ENCODE results near the gene FES. TPM values are rescaled to one million over a fixed set of nuclear protein-coding genes. Genes with fewer than 3 reads are reported as not detected.

The FES gene
- total and polyA plus RNA-seq, 2 of the 13 experiments (the other 11 are each of a cell fraction or from before 2014, with no cell fraction given), result 4.0 to 9.5 TPM

DNA sequence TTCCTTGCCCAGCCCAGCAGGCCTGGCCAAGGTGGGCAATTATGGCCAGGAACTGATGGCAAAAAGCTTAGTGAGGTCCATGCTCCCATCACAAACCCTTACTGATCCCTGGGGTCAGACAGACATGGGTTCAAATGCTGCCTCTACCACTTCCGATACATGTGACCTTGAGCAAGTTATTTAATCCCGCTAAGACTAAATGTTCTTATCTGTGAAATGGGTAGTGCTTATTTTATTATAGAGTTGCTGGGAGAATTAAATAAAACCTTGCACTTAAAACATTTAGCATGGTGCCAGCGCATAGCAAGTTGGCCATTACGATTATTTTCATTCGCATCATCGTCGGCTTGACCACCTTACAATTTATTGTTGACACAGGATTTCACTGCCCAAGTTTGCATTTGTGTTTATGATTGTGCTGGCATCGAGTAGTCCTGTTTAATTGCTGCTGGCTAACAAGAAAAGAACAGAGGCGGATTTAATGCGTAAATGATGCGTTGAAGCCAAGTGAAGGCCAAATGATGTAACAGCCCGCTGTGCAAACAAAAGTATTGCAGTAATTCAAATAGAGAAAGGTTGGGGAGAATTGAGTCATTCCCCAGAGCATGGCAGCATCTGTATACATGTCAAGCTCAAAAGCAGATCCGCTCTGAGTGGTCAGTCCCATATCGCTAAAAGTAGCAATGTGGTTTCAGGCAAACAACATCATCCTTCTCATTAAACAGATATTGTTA lies 23.2 kb upstream of the FES start (continued):
- TF ChIP-seq ZNF800 (CRISPR knock-in tag; IDR thresholded peaks at IDR 0.05), result peak; percentile 68; the same call in 1 of the 2 replicates
- TF ChIP-seq KLF16 (CRISPR knock-in tag; IDR thresholded peaks at IDR 0.05), result peak in 1 of 2 experiments; percentile 82; a peak in 2 of 4 replicates
- peak; percentile 50; the same call in 1 of the 2 replicates for TF ChIP-seq TGIF2 (CRISPR knock-in tag; IDR thresholded peaks at IDR 0.05)
- no peak for TF ChIP-seq PRPF4 (IDR thresholded peaks at IDR 0.05; ENCODE audit: low read depth, low read length, poor library complexity, severe bottlenecking)
- peak; percentile 78 for TF ChIP-seq THAP11 (CRISPR knock-in tag; IDR thresholded peaks at IDR 0.05)
- TF ChIP-seq ZNF331 (CRISPR knock-in tag; IDR thresholded peaks at IDR 0.05), result peak; percentile 89
- TF ChIP-seq ZHX2 (IDR thresholded peaks at IDR 0.05; ENCODE audit: low read depth), result peak; percentile 51; the same call in 1 of the 2 replicates
- TF ChIP-seq ZHX2 (CRISPR knock-in tag; IDR thresholded peaks at IDR 0.05; ENCODE audit: borderline replicate concordance), result no peak; the same call in 1 of the 2 replicates
- TF ChIP-seq ZKSCAN8 (CRISPR knock-in tag; IDR thresholded peaks at IDR 0.05; ENCODE audit: borderline replicate concordance), result peak; percentile 81; the same call in 1 of the 2 replicates
- TF ChIP-seq, protein P1, sequence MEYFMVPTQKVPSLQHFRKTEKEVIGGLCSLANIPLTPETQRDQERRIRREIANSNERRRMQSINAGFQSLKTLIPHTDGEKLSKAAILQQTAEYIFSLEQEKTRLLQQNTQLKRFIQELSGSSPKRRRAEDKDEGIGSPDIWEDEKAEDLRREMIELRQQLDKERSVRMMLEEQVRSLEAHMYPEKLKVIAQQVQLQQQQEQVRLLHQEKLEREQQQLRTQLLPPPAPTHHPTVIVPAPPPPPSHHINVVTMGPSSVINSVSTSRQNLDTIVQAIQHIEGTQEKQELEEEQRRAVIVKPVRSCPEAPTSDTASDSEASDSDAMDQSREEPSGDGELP (IDR thresholded peaks at IDR 0.05; ENCODE audit: borderline replicate concordance, low read depth), result peak; percentile 45; the same call in 1 of the 2 replicates
- peak; percentile 71; the same call in 1 of the 2 replicates for TF ChIP-seq ZBTB7B (CRISPR knock-in tag; IDR thresholded peaks at IDR 0.05)
- TF ChIP-seq, protein P2, sequence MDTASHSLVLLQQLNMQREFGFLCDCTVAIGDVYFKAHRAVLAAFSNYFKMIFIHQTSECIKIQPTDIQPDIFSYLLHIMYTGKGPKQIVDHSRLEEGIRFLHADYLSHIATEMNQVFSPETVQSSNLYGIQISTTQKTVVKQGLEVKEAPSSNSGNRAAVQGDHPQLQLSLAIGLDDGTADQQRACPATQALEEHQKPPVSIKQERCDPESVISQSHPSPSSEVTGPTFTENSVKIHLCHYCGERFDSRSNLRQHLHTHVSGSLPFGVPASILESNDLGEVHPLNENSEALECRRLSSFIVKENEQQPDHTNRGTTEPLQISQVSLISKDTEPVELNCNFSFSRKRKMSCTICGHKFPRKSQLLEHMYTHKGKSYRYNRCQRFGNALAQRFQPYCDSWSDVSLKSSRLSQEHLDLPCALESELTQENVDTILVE (CRISPR knock-in tag; IDR thresholded peaks at IDR 0.05), result peak; percentile 89
- TF ChIP-seq, protein P3, sequence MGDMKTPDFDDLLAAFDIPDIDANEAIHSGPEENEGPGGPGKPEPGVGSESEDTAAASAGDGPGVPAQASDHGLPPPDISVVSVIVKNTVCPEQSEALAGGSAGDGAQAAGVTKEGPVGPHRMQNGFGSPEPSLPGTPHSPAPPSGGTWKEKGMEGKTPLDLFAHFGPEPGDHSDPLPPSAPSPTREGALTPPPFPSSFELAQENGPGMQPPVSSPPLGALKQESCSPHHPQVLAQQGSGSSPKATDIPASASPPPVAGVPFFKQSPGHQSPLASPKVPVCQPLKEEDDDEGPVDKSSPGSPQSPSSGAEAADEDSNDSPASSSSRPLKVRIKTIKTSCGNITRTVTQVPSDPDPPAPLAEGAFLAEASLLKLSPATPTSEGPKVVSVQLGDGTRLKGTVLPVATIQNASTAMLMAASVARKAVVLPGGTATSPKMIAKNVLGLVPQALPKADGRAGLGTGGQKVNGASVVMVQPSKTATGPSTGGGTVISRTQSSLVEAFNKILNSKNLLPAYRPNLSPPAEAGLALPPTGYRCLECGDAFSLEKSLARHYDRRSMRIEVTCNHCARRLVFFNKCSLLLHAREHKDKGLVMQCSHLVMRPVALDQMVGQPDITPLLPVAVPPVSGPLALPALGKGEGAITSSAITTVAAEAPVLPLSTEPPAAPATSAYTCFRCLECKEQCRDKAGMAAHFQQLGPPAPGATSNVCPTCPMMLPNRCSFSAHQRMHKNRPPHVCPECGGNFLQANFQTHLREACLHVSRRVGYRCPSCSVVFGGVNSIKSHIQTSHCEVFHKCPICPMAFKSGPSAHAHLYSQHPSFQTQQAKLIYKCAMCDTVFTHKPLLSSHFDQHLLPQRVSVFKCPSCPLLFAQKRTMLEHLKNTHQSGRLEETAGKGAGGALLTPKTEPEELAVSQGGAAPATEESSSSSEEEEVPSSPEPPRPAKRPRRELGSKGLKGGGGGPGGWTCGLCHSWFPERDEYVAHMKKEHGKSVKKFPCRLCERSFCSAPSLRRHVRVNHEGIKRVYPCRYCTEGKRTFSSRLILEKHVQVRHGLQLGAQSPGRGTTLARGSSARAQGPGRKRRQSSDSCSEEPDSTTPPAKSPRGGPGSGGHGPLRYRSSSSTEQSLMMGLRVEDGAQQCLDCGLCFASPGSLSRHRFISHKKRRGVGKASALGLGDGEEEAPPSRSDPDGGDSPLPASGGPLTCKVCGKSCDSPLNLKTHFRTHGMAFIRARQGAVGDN (CRISPR knock-in tag; IDR thresholded peaks at IDR 0.05), result no peak
- TF ChIP-seq FOXJ3 (CRISPR knock-in tag; IDR thresholded peaks at IDR 0.05; ENCODE audit: borderline replicate concordance), result peak; percentile 59; the same call in 1 of the 2 replicates

Data from HepG2 (cell line).